Measurements from ENCODE around the gene PARVB. TPM values are rescaled to one million over a fixed set of nuclear protein-coding genes. Genes with fewer than 3 reads are reported as not detected.

The PARVB gene
- total and polyA plus RNA-seq, 10 of the 15 experiments (the other 5 are each of a cell fraction or from before 2014, with no cell fraction given): 5.2 to 264 (median 76.0) TPM

DNA sequence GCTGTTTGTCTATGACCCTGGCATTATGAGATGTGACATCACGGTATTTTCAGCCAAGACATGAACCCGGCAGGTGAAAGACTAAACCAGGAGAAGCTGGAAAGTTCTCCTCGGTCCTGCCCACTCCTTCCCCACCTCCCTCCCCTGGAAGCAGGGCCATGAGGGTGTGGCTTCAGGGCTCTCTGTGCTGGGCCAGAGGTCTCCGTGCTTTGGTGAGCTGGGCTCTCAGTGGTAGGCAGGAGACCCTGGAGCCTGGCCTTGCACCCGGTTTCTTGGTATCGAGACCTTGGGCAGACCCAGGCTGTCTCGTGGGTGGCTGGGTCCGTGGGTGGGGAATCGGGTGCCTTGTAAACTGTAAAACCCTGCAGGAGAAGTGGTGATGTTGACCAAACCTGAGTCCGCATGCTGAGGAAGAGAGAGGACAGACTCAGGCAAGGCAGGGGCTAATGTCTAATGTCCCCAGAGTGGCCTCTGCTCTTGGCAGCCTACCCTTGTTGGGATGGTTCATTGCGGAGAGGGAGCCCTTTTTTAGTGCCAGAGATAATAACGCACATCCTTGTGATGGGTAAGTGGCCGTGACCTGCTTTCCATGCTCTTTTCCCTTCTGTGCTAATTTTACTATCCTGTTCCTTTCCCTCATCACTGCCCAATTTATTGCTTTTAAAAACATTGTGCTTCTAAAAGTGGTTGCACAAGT is 108.0 kb downstream of the PARVB start (continued):
- TF ChIP-seq, protein P1, sequence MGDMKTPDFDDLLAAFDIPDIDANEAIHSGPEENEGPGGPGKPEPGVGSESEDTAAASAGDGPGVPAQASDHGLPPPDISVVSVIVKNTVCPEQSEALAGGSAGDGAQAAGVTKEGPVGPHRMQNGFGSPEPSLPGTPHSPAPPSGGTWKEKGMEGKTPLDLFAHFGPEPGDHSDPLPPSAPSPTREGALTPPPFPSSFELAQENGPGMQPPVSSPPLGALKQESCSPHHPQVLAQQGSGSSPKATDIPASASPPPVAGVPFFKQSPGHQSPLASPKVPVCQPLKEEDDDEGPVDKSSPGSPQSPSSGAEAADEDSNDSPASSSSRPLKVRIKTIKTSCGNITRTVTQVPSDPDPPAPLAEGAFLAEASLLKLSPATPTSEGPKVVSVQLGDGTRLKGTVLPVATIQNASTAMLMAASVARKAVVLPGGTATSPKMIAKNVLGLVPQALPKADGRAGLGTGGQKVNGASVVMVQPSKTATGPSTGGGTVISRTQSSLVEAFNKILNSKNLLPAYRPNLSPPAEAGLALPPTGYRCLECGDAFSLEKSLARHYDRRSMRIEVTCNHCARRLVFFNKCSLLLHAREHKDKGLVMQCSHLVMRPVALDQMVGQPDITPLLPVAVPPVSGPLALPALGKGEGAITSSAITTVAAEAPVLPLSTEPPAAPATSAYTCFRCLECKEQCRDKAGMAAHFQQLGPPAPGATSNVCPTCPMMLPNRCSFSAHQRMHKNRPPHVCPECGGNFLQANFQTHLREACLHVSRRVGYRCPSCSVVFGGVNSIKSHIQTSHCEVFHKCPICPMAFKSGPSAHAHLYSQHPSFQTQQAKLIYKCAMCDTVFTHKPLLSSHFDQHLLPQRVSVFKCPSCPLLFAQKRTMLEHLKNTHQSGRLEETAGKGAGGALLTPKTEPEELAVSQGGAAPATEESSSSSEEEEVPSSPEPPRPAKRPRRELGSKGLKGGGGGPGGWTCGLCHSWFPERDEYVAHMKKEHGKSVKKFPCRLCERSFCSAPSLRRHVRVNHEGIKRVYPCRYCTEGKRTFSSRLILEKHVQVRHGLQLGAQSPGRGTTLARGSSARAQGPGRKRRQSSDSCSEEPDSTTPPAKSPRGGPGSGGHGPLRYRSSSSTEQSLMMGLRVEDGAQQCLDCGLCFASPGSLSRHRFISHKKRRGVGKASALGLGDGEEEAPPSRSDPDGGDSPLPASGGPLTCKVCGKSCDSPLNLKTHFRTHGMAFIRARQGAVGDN (IDR thresholded peaks at IDR 0.05): no peak
- TF ChIP-seq PAX5 (IDR thresholded peaks at IDR 0.05; ENCODE audit: borderline replicate concordance, low read depth, low read length) (no peak), STAT3 (IDR thresholded peaks at IDR 0.05; ENCODE audit: low read depth, low read length) (no peak), ZNF384 (IDR thresholded peaks at IDR 0.05; ENCODE audit: borderline replicate concordance, low read depth, low read length) (no peak), CBX5 (IDR thresholded peaks at IDR 0.05; ENCODE audit: low read depth) (no peak), FOXM1 (IDR thresholded peaks at IDR 0.05; ENCODE audit: low read depth, low read length) (no peak)

DNA sequence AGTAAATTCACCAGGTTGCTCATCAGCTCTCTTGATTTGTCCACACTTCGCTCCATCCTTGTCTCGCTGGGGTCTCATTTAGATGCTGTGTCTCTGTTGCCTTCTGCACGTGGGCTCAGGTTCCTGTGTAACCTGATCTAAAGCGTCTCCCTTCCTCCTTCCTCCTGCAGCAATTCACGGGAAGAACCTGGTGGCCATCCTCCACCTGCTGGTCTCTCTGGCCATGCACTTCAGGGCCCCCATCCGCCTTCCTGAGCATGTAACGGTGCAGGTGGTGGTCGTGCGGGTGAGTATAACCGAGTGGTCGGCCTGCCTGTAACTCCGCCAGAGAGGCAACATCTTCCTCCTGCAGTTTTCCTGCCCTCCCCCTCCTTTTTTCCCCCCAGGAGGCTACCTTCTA is 108.6 kb downstream of the PARVB start:
- CTCF ChIA-PET: no interaction called here
- in situ Hi-C loops (cut with MboI) (no loop called here), intact Hi-C loops (cut with micrococcal nuclease; ENCODE audit: unreplicated experiment) (no loop called here)
- no TSS peak for BruUV-seq (replicated peaks)
- Histone ChIP-seq H3K36me3 (ENCODE audit: control insufficient read depth in 2 of 2, insufficient read depth in 2 of 2, low read length in 1 of 2) (peaks cover 38 to 65% of the 10 kb centered on the region in 2 experiments), H3K27me3 (replicated peaks in 1 of 2; ENCODE audit: control insufficient read depth in 2 of 2, insufficient read depth in 2 of 2, low read length in 1 of 2) (no peaks in the 10 kb centered on the region), H3K4me1 (ENCODE audit: control insufficient read depth, insufficient read depth, low read length) (no peaks in the 10 kb centered on the region), H2AFZ (ENCODE audit: control insufficient read depth, low read depth, low read length) (no peak overlapping the region), H3K79me2 (ENCODE audit: control insufficient read depth, insufficient read depth, low read length) (no peaks in the 10 kb centered on the region), H4K20me1 (ENCODE audit: control insufficient read depth, insufficient read depth) (no peaks in the 10 kb centered on the region), H3K9ac (ENCODE audit: control insufficient read depth, insufficient read depth, low read length) (no peak overlapping the region), H3K4me3 (no peak overlapping the region), H3K27ac (ENCODE audit: control insufficient read depth, insufficient read depth) (no peak overlapping the region), H3K4me2 (ENCODE audit: control insufficient read depth, insufficient read depth) (no peak overlapping the region), H3K9me3 (replicated peaks; ENCODE audit: control insufficient read depth, insufficient read depth, low read length) (peaks cover 18% of the 10 kb centered on the region; the same call in 1 of the 3 replicates)
- 92% methylated on average over 12 of the region's 12 CpGs for WGBS (ENCODE audit: insufficient coverage, insufficient replicate concordance, low lambda C conversion rate, missing lambda C conversion rate)
- no peak for FAIRE-seq
- DNase-seq (ENCODE audit: low read depth, low spot score): no peak
- POLR2A ChIA-PET: no interaction called here
- RAD21 ChIA-PET (ENCODE audit: unreplicated experiment): no interaction called here
- SMC1A ChIA-PET (ENCODE audit: uncharacterized antibody, unreplicated experiment): no interaction called here
- no peak for ATAC-seq
- TF ChIP-seq HDAC6 (IDR thresholded peaks at IDR 0.05; ENCODE audit: unreplicated experiment) (no peak), ZZZ3 (IDR thresholded peaks at IDR 0.05; ENCODE audit: control insufficient read depth, insufficient read length, low read depth) (no peak), ZNF622 (IDR thresholded peaks at IDR 0.05) (no peak), EP300 (IDR thresholded peaks at IDR 0.05; ENCODE audit: borderline replicate concordance in 1 of 2, control insufficient read depth in 1 of 2, low read depth in 2 of 2, low read length in 2 of 2) (no peak), SIX5 (IDR thresholded peaks at IDR 0.05; ENCODE audit: low read depth, low read length, severe bottlenecking) (no peak)
- TF ChIP-seq, protein P2, sequence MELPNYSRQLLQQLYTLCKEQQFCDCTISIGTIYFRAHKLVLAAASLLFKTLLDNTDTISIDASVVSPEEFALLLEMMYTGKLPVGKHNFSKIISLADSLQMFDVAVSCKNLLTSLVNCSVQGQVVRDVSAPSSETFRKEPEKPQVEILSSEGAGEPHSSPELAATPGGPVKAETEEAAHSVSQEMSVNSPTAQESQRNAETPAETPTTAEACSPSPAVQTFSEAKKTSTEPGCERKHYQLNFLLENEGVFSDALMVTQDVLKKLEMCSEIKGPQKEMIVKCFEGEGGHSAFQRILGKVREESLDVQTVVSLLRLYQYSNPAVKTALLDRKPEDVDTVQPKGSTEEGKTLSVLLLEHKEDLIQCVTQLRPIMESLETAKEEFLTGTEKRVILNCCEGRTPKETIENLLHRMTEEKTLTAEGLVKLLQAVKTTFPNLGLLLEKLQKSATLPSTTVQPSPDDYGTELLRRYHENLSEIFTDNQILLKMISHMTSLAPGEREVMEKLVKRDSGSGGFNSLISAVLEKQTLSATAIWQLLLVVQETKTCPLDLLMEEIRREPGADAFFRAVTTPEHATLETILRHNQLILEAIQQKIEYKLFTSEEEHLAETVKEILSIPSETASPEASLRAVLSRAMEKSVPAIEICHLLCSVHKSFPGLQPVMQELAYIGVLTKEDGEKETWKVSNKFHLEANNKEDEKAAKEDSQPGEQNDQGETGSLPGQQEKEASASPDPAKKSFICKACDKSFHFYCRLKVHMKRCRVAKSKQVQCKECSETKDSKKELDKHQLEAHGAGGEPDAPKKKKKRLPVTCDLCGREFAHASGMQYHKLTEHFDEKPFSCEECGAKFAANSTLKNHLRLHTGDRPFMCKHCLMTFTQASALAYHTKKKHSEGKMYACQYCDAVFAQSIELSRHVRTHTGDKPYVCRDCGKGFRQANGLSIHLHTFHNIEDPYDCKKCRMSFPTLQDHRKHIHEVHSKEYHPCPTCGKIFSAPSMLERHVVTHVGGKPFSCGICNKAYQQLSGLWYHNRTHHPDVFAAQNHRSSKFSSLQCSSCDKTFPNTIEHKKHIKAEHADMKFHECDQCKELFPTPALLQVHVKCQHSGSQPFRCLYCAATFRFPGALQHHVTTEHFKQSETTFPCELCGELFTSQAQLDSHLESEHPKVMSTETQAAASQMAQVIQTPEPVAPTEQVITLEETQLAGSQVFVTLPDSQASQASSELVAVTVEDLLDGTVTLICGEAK (IDR thresholded peaks at IDR 0.05; ENCODE audit: borderline replicate concordance): no peak
- TF ChIP-seq, protein P3, sequence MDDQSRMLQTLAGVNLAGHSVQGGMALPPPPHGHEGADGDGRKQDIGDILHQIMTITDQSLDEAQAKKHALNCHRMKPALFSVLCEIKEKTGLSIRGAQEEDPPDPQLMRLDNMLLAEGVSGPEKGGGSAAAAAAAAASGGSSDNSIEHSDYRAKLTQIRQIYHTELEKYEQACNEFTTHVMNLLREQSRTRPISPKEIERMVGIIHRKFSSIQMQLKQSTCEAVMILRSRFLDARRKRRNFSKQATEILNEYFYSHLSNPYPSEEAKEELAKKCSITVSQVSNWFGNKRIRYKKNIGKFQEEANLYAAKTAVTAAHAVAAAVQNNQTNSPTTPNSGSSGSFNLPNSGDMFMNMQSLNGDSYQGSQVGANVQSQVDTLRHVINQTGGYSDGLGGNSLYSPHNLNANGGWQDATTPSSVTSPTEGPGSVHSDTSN (IDR thresholded peaks at IDR 0.05; ENCODE audit: insufficient replicate concordance, low read depth, low read length): no peak

Data from GM12878 (cell line).